ENCODE data around the gene ACP6. TPM values are rescaled to one million over a fixed set of nuclear protein-coding genes. Genes with fewer than 3 reads are reported as not detected.

ACP6 gene
- total and polyA plus RNA-seq, 2 of the 13 experiments (the other 11 are each of a cell fraction or from before 2014, with no cell fraction given): 18.1 to 33.7 TPM

DNA sequence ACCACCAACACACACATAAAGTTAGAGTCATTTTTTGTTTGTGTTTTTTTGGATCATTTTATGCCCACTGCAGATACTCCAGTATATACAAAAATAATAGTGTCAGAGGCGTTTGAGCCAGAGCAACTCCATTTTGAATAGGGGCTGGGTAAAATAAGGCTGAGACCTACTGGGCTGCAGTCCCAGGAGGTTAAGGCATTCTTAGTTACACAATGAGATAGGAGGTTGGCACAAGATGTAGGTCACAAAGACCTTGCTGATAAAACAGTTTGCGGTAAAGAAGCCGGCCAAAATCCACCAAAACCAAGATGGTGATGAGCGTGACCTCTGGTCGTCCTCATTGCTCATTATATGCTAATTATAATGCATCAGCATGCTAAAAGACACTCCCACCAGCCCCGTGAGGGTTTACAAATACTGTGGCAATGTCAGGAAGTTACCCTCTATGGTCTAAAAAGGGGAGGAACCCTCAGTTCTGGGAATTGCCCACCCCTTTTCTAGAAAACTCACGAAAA lies 49.4 kb upstream of the ACP6 start:
- ATAC-seq (no peak), DNase-seq (ENCODE audit: low spot score) (no peak), FAIRE-seq (no peak)
- POLR2A ChIA-PET: no interaction called here
- no peaks in the 10 kb centered on the region for H3K79me2 ChIP-seq (ENCODE audit: insufficient read depth, low read length)
- H3K27me3 ChIP-seq (ENCODE audit: control insufficient read depth in 1 of 2, insufficient read depth in 2 of 2, low read length in 2 of 2): 0 out of 5 replicates have a peak, but pooled peaks cover 0 to 6% of the 10 kb centered on the region in 2 experiments
- H3K9ac ChIP-seq (ENCODE audit: insufficient read depth, low read depth, low read length): no peak overlapping the region
- TF ChIP-seq GTF2F1 (IDR thresholded peaks at IDR 0.05; ENCODE audit: low read length) (no peak), TBX3 (IDR thresholded peaks at IDR 0.05; ENCODE audit: borderline replicate concordance) (no peak), ZFP41 (CRISPR knock-in tag; IDR thresholded peaks at IDR 0.05; ENCODE audit: borderline replicate concordance) (no peak), SMC3 (IDR thresholded peaks at IDR 0.05; ENCODE audit: low read length) (no peak), ATF4 (CRISPR knock-in tag; IDR thresholded peaks at IDR 0.05) (no peak), ZNF484 (CRISPR knock-in tag; IDR thresholded peaks at IDR 0.05; ENCODE audit: borderline replicate concordance, low read depth) (no peak), POGZ (CRISPR knock-in tag; IDR thresholded peaks at IDR 0.05) (no peak), ZFP1 (CRISPR knock-in tag; IDR thresholded peaks at IDR 0.05) (no peak), DDIT3 (CRISPR knock-in tag; IDR thresholded peaks at IDR 0.05) (no peak)
- no peaks in the 10 kb centered on the region for H3K36me3 ChIP-seq (replicated peaks in 1 of 2; ENCODE audit: control insufficient read depth in 1 of 2, insufficient read depth in 2 of 2, low read length in 2 of 2)
- no peak overlapping the region for H2AFZ ChIP-seq (ENCODE audit: low read length)
- H3K4me3 ChIP-seq (replicated peaks in 1 of 3; ENCODE audit: insufficient read depth in 1 of 3, low read depth in 2 of 3, low read length in 3 of 3): no peak overlapping the region
- peaks cover 38% of the 10 kb centered on the region for H3K4me1 ChIP-seq (ENCODE audit: insufficient read depth, low read length)
- no peaks in the 10 kb centered on the region for H3K9me3 ChIP-seq (ENCODE audit: low read length)
- 50% methylated on average over 7 of the region's 7 CpGs for WGBS (ENCODE audit: low lambda C conversion rate)
- no TSS peak for BruUV-seq (replicated peaks)
- H4K20me1 ChIP-seq (ENCODE audit: insufficient read depth, low read length): no peaks in the 10 kb centered on the region
- intact Hi-C loops (cut with micrococcal nuclease; ENCODE audit: unreplicated experiment) (no loop called here), in situ Hi-C loops (cut with HindIII; ENCODE audit: extremely low pct_ligation_motif_present, low pct_unique_long_range_greater_than_20kb) (loop anchor here (5.0 kb wide), 1 partner anchor 173 kb away; no protein-coding TSS in a partner anchor)
- 0 out of 2 replicates have a peak overlapping the region, but pooled peaks have one; percentile 14 for H3K4me2 ChIP-seq (ENCODE audit: low read depth, low read length)
- CTCF ChIA-PET (ENCODE audit: low intra/inter-chr PET ratio, low total read pairs): no interaction called here
- no peak overlapping the region for H3K27ac ChIP-seq (ENCODE audit: extremely low read length, insufficient read depth, low read length)
